Loucy (cell line): Measurements from ENCODE around the gene MVP.

Experiments
- CTCF ChIP-seq: fragments of 200-600 bp; sonication (generic); conservative IDR thresholded peaks from 2 replicates; pipeline ENCODE4 v1.5.1; 2014; ENCODE audit warnings: mild to moderate bottlenecking, antibody characterized with exemption, low read length
- EZH2phosphoT487 ChIP-seq: fragments of 200-600 bp; IDR thresholded peaks from 2 replicates; pipeline ENCODE4 v1.6.1; 2018; ENCODE audit warnings: antibody characterized with exemption, mild to moderate bottlenecking, moderate library complexity, borderline replicate concordance

GRCh38 chr16:29858149-29858849, 38.0 kb downstream of the MVP start:
- TF ChIP-seq CTCF = no peak
- TF ChIP-seq EZH2phosphoT487 = no peak
